WTC11 (cell line): ENCODE data around the gene CDYL.

Experiments
- CREB1 ChIP-seq: sonication (generic); formaldehyde crosslinking; IDR thresholded peaks from 2 replicates; pipeline ENCODE4 v1.8.0; 2023; ENCODE audit warnings: mild to moderate bottlenecking, missing genetic modification reagents
- FOXP1 ChIP-seq: sonication (generic); formaldehyde crosslinking; IDR thresholded peaks from 2 replicates; pipeline ENCODE4 v1.8.0; 2022; ENCODE audit warnings: missing genetic modification reagents, mild to moderate bottlenecking, moderate library complexity, borderline replicate concordance
- GABPB1 ChIP-seq: sonication (generic); formaldehyde crosslinking; IDR thresholded peaks from 2 replicates; pipeline ENCODE4 v1.8.1; 2023; ENCODE audit warnings: mild to moderate bottlenecking, missing genetic modification reagents
- NFYB ChIP-seq: sonication (generic); formaldehyde crosslinking; conservative IDR thresholded peaks from 2 replicates; pipeline ENCODE4 v1.8.0; 2022; ENCODE audit warnings: low read depth, missing genetic modification reagents
- NR1H2 ChIP-seq: sonication (generic); formaldehyde crosslinking; IDR thresholded peaks from 2 replicates; pipeline ENCODE4 v1.9.0; 2021; ENCODE audit warnings: mild to moderate bottlenecking, moderate library complexity, missing genetic modification reagents
- SMAD3 ChIP-seq: sonication (generic); formaldehyde crosslinking; IDR thresholded peaks from 2 replicates; pipeline ENCODE4 v1.8.0; 2022; ENCODE audit warnings: missing genetic modification reagents, mild to moderate bottlenecking, borderline replicate concordance
- TEAD4 ChIP-seq: sonication (generic); formaldehyde crosslinking; IDR thresholded peaks from 2 replicates; pipeline ENCODE4 v1.8.0; 2022; ENCODE audit warnings: mild to moderate bottlenecking, missing genetic modification reagents
- ZNF416 ChIP-seq: fragments of 250-450 bp; sonication (Bioruptor Pico); IDR thresholded peaks from 2 replicates; pipeline ENCODE4 v1.9.0; 2021; ENCODE audit warnings: mild to moderate bottlenecking, inconsistent platforms
- TF ChIP-seq, protein P1 (sequence below): fragments of 250-450 bp; sonication (Bioruptor Pico); IDR thresholded peaks from 2 replicates; pipeline ENCODE4 v2.1.2; 2022; ENCODE audit warnings: mild to moderate bottlenecking, moderate library complexity
- TF ChIP-seq, protein P2 (sequence below): sonication (generic); formaldehyde crosslinking; IDR thresholded peaks from 2 replicates; pipeline ENCODE4 v1.8.1; 2022; ENCODE audit warnings: mild to moderate bottlenecking, moderate library complexity, missing genetic modification reagents
- TF ChIP-seq, protein P3 (sequence below): fragments of 250-450 bp; sonication (Bioruptor Pico); IDR thresholded peaks from 2 replicates; pipeline ENCODE4 v1.9.0; 2021; ENCODE audit warnings: mild to moderate bottlenecking, borderline replicate concordance
- TF ChIP-seq, protein P4 (sequence below): fragments of 200-600 bp; IDR thresholded peaks from 2 replicates; pipeline ENCODE4 v1.8.0; 2022; ENCODE audit warnings: antibody characterized with exemption
- TF ChIP-seq, protein P5 (sequence below): sonication (generic); formaldehyde crosslinking; IDR thresholded peaks from 2 replicates; pipeline ENCODE4 v1.8.1; 2023; ENCODE audit warnings: mild to moderate bottlenecking, missing genetic modification reagents, borderline replicate concordance

DNA sequence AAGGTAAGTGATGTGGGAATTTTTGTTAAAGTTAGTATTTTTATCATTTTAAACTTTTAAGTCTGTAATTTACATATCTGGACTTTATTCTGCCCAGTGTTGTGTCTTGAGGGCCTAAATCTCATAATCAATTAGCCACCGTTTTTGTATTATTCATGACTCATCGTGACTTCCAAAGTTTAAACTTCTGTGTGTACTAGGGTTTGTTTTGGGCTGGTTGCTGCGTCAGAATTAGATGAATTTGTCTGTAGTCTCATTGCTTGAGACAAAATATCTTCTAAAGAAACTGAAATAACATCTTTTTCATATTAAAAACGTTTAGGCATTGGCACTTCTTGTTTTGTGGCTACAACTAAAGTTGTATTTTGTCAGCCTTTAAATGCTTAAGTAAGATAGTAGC is 41.3 kb downstream of the CDYL start:
- no peak for TF ChIP-seq GABPB1 (CRISPR knock-in tag)
- TF ChIP-seq, protein P1, sequence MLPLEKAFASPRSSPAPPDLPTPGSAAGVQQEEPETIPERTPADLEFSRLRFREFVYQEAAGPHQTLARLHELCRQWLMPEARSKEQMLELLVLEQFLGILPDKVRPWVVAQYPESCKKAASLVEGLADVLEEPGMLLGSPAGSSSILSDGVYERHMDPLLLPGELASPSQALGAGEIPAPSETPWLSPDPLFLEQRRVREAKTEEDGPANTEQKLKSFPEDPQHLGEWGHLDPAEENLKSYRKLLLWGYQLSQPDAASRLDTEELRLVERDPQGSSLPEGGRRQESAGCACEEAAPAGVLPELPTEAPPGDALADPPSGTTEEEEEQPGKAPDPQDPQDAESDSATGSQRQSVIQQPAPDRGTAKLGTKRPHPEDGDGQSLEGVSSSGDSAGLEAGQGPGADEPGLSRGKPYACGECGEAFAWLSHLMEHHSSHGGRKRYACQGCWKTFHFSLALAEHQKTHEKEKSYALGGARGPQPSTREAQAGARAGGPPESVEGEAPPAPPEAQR (CRISPR knock-in tag): no peak
- TF ChIP-seq, protein P2, sequence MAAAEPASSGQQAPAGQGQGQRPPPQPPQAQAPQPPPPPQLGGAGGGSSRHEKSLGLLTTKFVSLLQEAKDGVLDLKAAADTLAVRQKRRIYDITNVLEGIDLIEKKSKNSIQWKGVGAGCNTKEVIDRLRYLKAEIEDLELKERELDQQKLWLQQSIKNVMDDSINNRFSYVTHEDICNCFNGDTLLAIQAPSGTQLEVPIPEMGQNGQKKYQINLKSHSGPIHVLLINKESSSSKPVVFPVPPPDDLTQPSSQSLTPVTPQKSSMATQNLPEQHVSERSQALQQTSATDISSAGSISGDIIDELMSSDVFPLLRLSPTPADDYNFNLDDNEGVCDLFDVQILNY (CRISPR knock-in tag): no peak
- TF ChIP-seq SMAD3: no peak
- no peak for TF ChIP-seq FOXP1 (CRISPR knock-in tag)
- TF ChIP-seq, protein P3, sequence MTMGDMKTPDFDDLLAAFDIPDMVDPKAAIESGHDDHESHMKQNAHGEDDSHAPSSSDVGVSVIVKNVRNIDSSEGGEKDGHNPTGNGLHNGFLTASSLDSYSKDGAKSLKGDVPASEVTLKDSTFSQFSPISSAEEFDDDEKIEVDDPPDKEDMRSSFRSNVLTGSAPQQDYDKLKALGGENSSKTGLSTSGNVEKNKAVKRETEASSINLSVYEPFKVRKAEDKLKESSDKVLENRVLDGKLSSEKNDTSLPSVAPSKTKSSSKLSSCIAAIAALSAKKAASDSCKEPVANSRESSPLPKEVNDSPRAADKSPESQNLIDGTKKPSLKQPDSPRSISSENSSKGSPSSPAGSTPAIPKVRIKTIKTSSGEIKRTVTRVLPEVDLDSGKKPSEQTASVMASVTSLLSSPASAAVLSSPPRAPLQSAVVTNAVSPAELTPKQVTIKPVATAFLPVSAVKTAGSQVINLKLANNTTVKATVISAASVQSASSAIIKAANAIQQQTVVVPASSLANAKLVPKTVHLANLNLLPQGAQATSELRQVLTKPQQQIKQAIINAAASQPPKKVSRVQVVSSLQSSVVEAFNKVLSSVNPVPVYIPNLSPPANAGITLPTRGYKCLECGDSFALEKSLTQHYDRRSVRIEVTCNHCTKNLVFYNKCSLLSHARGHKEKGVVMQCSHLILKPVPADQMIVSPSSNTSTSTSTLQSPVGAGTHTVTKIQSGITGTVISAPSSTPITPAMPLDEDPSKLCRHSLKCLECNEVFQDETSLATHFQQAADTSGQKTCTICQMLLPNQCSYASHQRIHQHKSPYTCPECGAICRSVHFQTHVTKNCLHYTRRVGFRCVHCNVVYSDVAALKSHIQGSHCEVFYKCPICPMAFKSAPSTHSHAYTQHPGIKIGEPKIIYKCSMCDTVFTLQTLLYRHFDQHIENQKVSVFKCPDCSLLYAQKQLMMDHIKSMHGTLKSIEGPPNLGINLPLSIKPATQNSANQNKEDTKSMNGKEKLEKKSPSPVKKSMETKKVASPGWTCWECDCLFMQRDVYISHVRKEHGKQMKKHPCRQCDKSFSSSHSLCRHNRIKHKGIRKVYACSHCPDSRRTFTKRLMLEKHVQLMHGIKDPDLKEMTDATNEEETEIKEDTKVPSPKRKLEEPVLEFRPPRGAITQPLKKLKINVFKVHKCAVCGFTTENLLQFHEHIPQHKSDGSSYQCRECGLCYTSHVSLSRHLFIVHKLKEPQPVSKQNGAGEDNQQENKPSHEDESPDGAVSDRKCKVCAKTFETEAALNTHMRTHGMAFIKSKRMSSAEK (CRISPR knock-in tag): no peak
- TF ChIP-seq, protein P4, sequence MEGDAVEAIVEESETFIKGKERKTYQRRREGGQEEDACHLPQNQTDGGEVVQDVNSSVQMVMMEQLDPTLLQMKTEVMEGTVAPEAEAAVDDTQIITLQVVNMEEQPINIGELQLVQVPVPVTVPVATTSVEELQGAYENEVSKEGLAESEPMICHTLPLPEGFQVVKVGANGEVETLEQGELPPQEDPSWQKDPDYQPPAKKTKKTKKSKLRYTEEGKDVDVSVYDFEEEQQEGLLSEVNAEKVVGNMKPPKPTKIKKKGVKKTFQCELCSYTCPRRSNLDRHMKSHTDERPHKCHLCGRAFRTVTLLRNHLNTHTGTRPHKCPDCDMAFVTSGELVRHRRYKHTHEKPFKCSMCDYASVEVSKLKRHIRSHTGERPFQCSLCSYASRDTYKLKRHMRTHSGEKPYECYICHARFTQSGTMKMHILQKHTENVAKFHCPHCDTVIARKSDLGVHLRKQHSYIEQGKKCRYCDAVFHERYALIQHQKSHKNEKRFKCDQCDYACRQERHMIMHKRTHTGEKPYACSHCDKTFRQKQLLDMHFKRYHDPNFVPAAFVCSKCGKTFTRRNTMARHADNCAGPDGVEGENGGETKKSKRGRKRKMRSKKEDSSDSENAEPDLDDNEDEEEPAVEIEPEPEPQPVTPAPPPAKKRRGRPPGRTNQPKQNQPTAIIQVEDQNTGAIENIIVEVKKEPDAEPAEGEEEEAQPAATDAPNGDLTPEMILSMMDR: no peak
- no peak for TF ChIP-seq CREB1
- TF ChIP-seq, protein P5, sequence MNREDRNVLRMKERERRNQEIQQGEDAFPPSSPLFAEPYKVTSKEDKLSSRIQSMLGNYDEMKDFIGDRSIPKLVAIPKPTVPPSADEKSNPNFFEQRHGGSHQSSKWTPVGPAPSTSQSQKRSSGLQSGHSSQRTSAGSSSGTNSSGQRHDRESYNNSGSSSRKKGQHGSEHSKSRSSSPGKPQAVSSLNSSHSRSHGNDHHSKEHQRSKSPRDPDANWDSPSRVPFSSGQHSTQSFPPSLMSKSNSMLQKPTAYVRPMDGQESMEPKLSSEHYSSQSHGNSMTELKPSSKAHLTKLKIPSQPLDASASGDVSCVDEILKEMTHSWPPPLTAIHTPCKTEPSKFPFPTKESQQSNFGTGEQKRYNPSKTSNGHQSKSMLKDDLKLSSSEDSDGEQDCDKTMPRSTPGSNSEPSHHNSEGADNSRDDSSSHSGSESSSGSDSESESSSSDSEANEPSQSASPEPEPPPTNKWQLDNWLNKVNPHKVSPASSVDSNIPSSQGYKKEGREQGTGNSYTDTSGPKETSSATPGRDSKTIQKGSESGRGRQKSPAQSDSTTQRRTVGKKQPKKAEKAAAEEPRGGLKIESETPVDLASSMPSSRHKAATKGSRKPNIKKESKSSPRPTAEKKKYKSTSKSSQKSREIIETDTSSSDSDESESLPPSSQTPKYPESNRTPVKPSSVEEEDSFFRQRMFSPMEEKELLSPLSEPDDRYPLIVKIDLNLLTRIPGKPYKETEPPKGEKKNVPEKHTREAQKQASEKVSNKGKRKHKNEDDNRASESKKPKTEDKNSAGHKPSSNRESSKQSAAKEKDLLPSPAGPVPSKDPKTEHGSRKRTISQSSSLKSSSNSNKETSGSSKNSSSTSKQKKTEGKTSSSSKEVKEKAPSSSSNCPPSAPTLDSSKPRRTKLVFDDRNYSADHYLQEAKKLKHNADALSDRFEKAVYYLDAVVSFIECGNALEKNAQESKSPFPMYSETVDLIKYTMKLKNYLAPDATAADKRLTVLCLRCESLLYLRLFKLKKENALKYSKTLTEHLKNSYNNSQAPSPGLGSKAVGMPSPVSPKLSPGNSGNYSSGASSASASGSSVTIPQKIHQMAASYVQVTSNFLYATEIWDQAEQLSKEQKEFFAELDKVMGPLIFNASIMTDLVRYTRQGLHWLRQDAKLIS: no peak
- TF ChIP-seq ZNF416 (CRISPR knock-in tag): no peak
- TF ChIP-seq NR1H2 (CRISPR knock-in tag): no peak
- no peak for TF ChIP-seq NFYB (CRISPR knock-in tag)
- no peak for TF ChIP-seq TEAD4 (CRISPR knock-in tag)
